IMR-90 (cell line): Measurements from ENCODE around the gene CDK6. TPM values are rescaled to one million over a fixed set of nuclear protein-coding genes. Genes with fewer than 3 reads are reported as not detected.
A peak's percentile ranks its signal among the peaks of the same experiment; 100 is the strongest.

ENCODE experiments used
- ATAC-seq: fragments of 200-7000 bp; cut with Tn5 transposase; 2 replicates; pipeline ENCODE4 v1.9.1; 2020; ENCODE audit warnings: low read depth, mild to moderate bottlenecking, moderate library complexity
- BruUV-seq: library from RNA; stranded (reverse); fragments of 400-500 nt; replicated peaks from 2 replicates; lab custom pipeline; 2021; lab: Mats Ljungman, UMichigan
- CTCF ChIA-PET: fragments of 300-600 bp; formaldehyde crosslinking; extraction: SDS; loops from one replicate; lab custom pipeline; 2021; ENCODE audit warnings: antibody characterized with exemption; lab: Yijun Ruan, JAX
- POLR2A ChIA-PET: fragments of 300-600 bp; sonication (Branson Sonifier 250); formaldehyde crosslinking; loops from one replicate; lab custom pipeline; 2022; ENCODE audit warnings: antibody characterized with exemption; ENCODE audit not compliant: unreplicated experiment; lab: Charles Lee
- DNase-seq: peaks from one replicate; pipeline ENCODE4 v3.0.0; 2013
- H2AFZ ChIP-seq: replicated peaks from 2 replicates; pipeline ENCODE3; 2013; ENCODE audit warnings: low read length, mild to moderate bottlenecking; ENCODE audit not compliant: poor library complexity
- H2AK5ac ChIP-seq: 2 replicates; pipeline ENCODE4 v1.6.1; 2013; ENCODE audit warnings: low read depth, low read length, inconsistent platforms
- H2AK9ac ChIP-seq: replicated peaks from 2 replicates; pipeline ENCODE3; 2013; ENCODE audit warnings: mild to moderate bottlenecking, low read depth, low read length, moderate library complexity; ENCODE audit not compliant: poor library complexity
- H2BK120ac ChIP-seq: 2 replicates; pipeline ENCODE4 v1.6.1; 2013; ENCODE audit warnings: low read depth, low read length, inconsistent platforms
- H2BK15ac ChIP-seq: 3 replicates; pipeline ENCODE4 v1.6.1; 2013; ENCODE audit warnings: low read depth, low read length, inconsistent platforms
- H2BK20ac ChIP-seq: 2 replicates; pipeline ENCODE4 v1.6.1; 2013; ENCODE audit warnings: low read depth, mild to moderate bottlenecking, inconsistent platforms, low read length, moderate library complexity
- H2BK5ac ChIP-seq: 2 replicates; pipeline ENCODE4 v1.6.1; 2013; ENCODE audit warnings: mild to moderate bottlenecking, low read depth, low read length, inconsistent platforms; ENCODE audit not compliant: poor library complexity, severe bottlenecking
- H3K14ac ChIP-seq: replicated peaks from 2 replicates; pipeline ENCODE4 v1.6.1; 2013; ENCODE audit warnings: low read depth, low read length, inconsistent platforms
- H3K18ac ChIP-seq: 2 replicates; pipeline ENCODE4 v1.6.1; 2013; ENCODE audit warnings: low read depth, low read length, control low read depth
- H3K23ac ChIP-seq: 2 replicates; pipeline ENCODE4 v1.6.1; 2013; ENCODE audit warnings: low read depth, low read length, inconsistent platforms
- H3K27ac ChIP-seq: 2 replicates; pipeline ENCODE4 v1.5.1; 2013; ENCODE audit warnings: mild to moderate bottlenecking, control low read depth, low read length; ENCODE audit not compliant: insufficient read depth
- H3K27me3 ChIP-seq: 2 replicates; pipeline ENCODE4 v1.6.1; 2013; ENCODE audit warnings: low read length; ENCODE audit not compliant: control insufficient read depth, insufficient read depth
- H3K36me3 ChIP-seq: 2 replicates; pipeline ENCODE4 v1.6.1; 2013; ENCODE audit warnings: low read length, mixed read lengths; ENCODE audit not compliant: control insufficient read depth, insufficient read depth
- H3K4ac ChIP-seq: 2 replicates; pipeline ENCODE4 v1.6.1; 2013; ENCODE audit warnings: low read depth, low read length, inconsistent platforms
- H3K4me1 ChIP-seq: 2 replicates; pipeline ENCODE4 v1.6.1; 2013; ENCODE audit warnings: low read length, mixed read lengths; ENCODE audit not compliant: control insufficient read depth, insufficient read depth
- H3K4me2 ChIP-seq: 2 replicates; pipeline ENCODE4 v1.6.1; 2013; ENCODE audit warnings: low read depth, mild to moderate bottlenecking, control low read depth, low read length, moderate library complexity
- H3K4me3 ChIP-seq: 2 replicates; pipeline ENCODE4 v1.5.1; 2013; ENCODE audit warnings: low read depth, mild to moderate bottlenecking, control low read depth, low read length, moderate library complexity; ENCODE audit not compliant: insufficient read depth
- H3K56ac ChIP-seq: 2 replicates; pipeline ENCODE4 v1.6.1; 2013; ENCODE audit warnings: low read length, inconsistent platforms; ENCODE audit not compliant: insufficient read depth; ENCODE audit errors: extremely low read depth
- H3K79me1 ChIP-seq, 2 experiments: 2 replicates each; pipeline ENCODE4 v1.6.1; 2013; ENCODE audit warnings: low read length in 2 of 2, inconsistent platforms in 1 of 2, low read depth in 1 of 2
- H3K9ac ChIP-seq: 2 replicates; pipeline ENCODE4 v1.6.1; 2013; ENCODE audit warnings: low read depth, low read length, control low read depth
- H3K9me1 ChIP-seq: 2 replicates; pipeline ENCODE4 v1.6.1; 2013; ENCODE audit warnings: low read length, inconsistent platforms; ENCODE audit not compliant: insufficient read depth
- H3K9me3 ChIP-seq: 2 replicates; pipeline ENCODE4 v1.6.1; 2013; ENCODE audit warnings: low read length; ENCODE audit not compliant: control insufficient read depth, insufficient read depth
- H4K20me1 ChIP-seq: 2 replicates; pipeline ENCODE4 v1.6.1; 2013; ENCODE audit warnings: low read length, inconsistent platforms; ENCODE audit not compliant: insufficient read depth
- H4K5ac ChIP-seq: 2 replicates; pipeline ENCODE4 v1.6.1; 2013; ENCODE audit warnings: mild to moderate bottlenecking, low read depth, low read length, control low read depth
- H4K8ac ChIP-seq, 2 experiments: 2 replicates each; pipeline ENCODE4 v1.6.1; 2013; ENCODE audit warnings: low read depth in 2 of 2, low read length in 2 of 2, control low read depth in 1 of 2, inconsistent platforms in 1 of 2
- H4K91ac ChIP-seq: 2 replicates; pipeline ENCODE4 v1.6.1; 2013; ENCODE audit warnings: low read depth, low read length, inconsistent platforms; ENCODE audit not compliant: insufficient read depth
- CEBPB ChIP-seq: IDR thresholded peaks from 2 replicates; pipeline ENCODE4 v1.6.1; 2012; ENCODE audit warnings: low read depth, low read length, improper control_type of control experiment
- MAZ ChIP-seq: IDR thresholded peaks from 2 replicates; pipeline ENCODE4 v1.6.1; 2012; ENCODE audit warnings: low read depth, mild to moderate bottlenecking, low read length, improper control_type of control experiment, moderate library complexity, borderline replicate concordance
- NFE2L2 ChIP-seq: fragments of 150-350 bp; IDR thresholded peaks from 2 replicates; pipeline ENCODE4 v1.6.1; 2016; ENCODE audit warnings: low read depth, mild to moderate bottlenecking, low read length
- SMC3 ChIP-seq: fragments of 150-350 bp; IDR thresholded peaks from 2 replicates; pipeline ENCODE4 v1.6.1; 2016; ENCODE audit warnings: low read depth, mild to moderate bottlenecking, antibody characterized with exemption, low read length, moderate library complexity
- WGBS, 2 experiments: methylation state at CpG; one replicate each; pipeline versions ENCODE4 v1.1.5 to v1.1.7; 2013; ENCODE audit warnings: missing lambda C conversion rate in 2 of 2; ENCODE audit not compliant: insufficient read length in 1 of 2; ENCODE audit errors: extremely low coverage in 2 of 2; 5-methylcytosine and 5-hydroxymethylcytosine counted together
- dilution Hi-C: fragments of 300-500 bp; cut with HindIII; formaldehyde crosslinking; loops from one replicate; pipeline ENCODE4 v1.14.3; 2018; ENCODE audit warnings: low sequenced_read_pairs; ENCODE audit not compliant: unreplicated experiment
- in situ Hi-C: fragments of 300-500 bp; cut with MboI; formaldehyde crosslinking; loops from 3 replicates; pipeline ENCODE4 v1.14.3; 2019; ENCODE audit warnings: low sequenced_read_pairs, inconsistent platforms, mixed read lengths
- intact Hi-C: fragments of 100-400 bp; cut with micrococcal nuclease; formaldehyde crosslinking; loops from 2 replicates; pipeline ENCODE4 v1.10.0; 2022
- polyA plus RNA-seq, 3 experiments: library from polyadenylated mRNA; depleted of rRNA; stranded (reverse); fragments of >200 nt; gene quantifications; 2 replicates each; pipeline ENCODE4 v1.2.3, GENCODE V29; 2012; ENCODE audit warnings: low replicate concordance in 1 of 3
- total RNA-seq: library from RNA; depleted of rRNA; stranded (reverse); fragments of >200 nt; gene quantifications from 2 replicates; pipeline ENCODE4 v1.2.3, GENCODE V29; 2012
- TF ChIP-seq, protein P1 (sequence below): fragments of 150-350 bp; IDR thresholded peaks from 2 replicates; pipeline ENCODE4 v1.6.1; 2016; ENCODE audit warnings: low read depth, mild to moderate bottlenecking, low read length, moderate library complexity, borderline replicate concordance
- TF ChIP-seq, protein P2 (sequence below): conservative IDR thresholded peaks from 2 replicates; pipeline ENCODE4 v1.5.1; 2012; ENCODE audit warnings: mild to moderate bottlenecking, low read depth, low read length, improper control_type of control experiment
- TF ChIP-seq, protein P3 (sequence below): fragments of 150-350 bp; IDR thresholded peaks from 2 replicates; pipeline ENCODE4 v1.6.1; 2017; ENCODE audit warnings: mild to moderate bottlenecking, antibody characterized with exemption, low read length, low read depth

Gene CDK6
- total and polyA plus RNA-seq, 2 of the 4 experiments (the other 2 are of a cell fraction) = 21.5 to 195 TPM

DNA sequence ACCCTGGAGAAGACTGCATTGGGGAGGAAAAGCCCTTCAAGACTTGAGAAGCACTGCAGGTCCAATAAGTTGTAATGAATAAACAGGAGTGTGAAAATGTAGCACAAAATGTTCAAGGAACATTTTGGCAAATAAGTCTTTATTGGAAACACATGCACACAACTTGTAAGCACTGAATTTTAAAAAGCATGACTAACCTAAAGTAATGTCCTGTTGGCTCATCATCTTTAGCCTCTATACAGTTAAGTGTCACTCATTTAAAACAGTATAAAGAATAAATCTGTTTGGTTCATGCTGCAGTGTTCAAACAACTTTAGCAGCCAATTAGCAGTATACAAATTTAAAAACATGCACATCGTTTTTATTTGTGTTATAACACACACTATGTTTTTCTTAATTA is 108.6 kb downstream of the CDK6 start:
- peak; percentile 49 for DNase-seq
- ATAC-seq = no peak
- H2BK15ac ChIP-seq = no peak overlapping the region
- H3K18ac ChIP-seq = no peak overlapping the region
- ChIA-PET CTCF (no interaction called here), POLR2A (no interaction called here)
- peaks cover 31% of the 10 kb centered on the region; the same call in 1 of the 2 replicates for H4K20me1 ChIP-seq
- no peak overlapping the region for H4K8ac ChIP-seq
- no peaks in the 10 kb centered on the region for H3K27me3 ChIP-seq
- peaks cover 13% of the 10 kb centered on the region for H3K9me1 ChIP-seq
- H2AK5ac ChIP-seq = no peak overlapping the region
- no peak overlapping the region for H2AFZ ChIP-seq
- intact Hi-C loops = no loop called here
- peaks cover 20% of the 10 kb centered on the region for H3K36me3 ChIP-seq
- H3K79me1 ChIP-seq = peaks cover 37 to 72% of the 10 kb centered on the region in 2 experiments
- no peak overlapping the region for H3K4me3 ChIP-seq
- no peak overlapping the region for H4K5ac ChIP-seq
- H2BK5ac ChIP-seq = peak overlapping the region; percentile 31
- TF ChIP-seq, protein P1, sequence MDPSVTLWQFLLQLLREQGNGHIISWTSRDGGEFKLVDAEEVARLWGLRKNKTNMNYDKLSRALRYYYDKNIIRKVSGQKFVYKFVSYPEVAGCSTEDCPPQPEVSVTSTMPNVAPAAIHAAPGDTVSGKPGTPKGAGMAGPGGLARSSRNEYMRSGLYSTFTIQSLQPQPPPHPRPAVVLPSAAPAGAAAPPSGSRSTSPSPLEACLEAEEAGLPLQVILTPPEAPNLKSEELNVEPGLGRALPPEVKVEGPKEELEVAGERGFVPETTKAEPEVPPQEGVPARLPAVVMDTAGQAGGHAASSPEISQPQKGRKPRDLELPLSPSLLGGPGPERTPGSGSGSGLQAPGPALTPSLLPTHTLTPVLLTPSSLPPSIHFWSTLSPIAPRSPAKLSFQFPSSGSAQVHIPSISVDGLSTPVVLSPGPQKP = no peak
- TF ChIP-seq NFE2L2 = no peak
- TF ChIP-seq SMC3 = no peak
- TF ChIP-seq, protein P2, sequence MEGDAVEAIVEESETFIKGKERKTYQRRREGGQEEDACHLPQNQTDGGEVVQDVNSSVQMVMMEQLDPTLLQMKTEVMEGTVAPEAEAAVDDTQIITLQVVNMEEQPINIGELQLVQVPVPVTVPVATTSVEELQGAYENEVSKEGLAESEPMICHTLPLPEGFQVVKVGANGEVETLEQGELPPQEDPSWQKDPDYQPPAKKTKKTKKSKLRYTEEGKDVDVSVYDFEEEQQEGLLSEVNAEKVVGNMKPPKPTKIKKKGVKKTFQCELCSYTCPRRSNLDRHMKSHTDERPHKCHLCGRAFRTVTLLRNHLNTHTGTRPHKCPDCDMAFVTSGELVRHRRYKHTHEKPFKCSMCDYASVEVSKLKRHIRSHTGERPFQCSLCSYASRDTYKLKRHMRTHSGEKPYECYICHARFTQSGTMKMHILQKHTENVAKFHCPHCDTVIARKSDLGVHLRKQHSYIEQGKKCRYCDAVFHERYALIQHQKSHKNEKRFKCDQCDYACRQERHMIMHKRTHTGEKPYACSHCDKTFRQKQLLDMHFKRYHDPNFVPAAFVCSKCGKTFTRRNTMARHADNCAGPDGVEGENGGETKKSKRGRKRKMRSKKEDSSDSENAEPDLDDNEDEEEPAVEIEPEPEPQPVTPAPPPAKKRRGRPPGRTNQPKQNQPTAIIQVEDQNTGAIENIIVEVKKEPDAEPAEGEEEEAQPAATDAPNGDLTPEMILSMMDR = no peak
- TF ChIP-seq CEBPB = no peak
- TF ChIP-seq, protein P3, sequence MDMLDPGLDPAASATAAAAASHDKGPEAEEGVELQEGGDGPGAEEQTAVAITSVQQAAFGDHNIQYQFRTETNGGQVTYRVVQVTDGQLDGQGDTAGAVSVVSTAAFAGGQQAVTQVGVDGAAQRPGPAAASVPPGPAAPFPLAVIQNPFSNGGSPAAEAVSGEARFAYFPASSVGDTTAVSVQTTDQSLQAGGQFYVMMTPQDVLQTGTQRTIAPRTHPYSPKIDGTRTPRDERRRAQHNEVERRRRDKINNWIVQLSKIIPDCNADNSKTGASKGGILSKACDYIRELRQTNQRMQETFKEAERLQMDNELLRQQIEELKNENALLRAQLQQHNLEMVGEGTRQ = no peak
- no peak for TF ChIP-seq MAZ
- no peak overlapping the region for H3K14ac ChIP-seq
- H3K23ac ChIP-seq = 0 out of 2 replicates have a peak overlapping the region, but pooled peaks have one; percentile 16
- peak overlapping the region; percentile 38; the same call in 1 of the 2 replicates for H2BK20ac ChIP-seq
- no peaks in the 10 kb centered on the region for H3K9me3 ChIP-seq
- peaks cover 19% of the 10 kb centered on the region for H3K4me1 ChIP-seq
- no peak overlapping the region for H3K27ac ChIP-seq
- no peak overlapping the region for H2AK9ac ChIP-seq
- no TSS peak for BruUV-seq
- no peak overlapping the region for H3K56ac ChIP-seq
- WGBS, 2 experiments = no CpG with 5 or more reads among the region's 1 CpG
- H3K4ac ChIP-seq = no peak overlapping the region
- H3K9ac ChIP-seq = no peak overlapping the region
- H2BK120ac ChIP-seq = peak overlapping the region; percentile 6; the same call in 1 of the 2 replicates
- dilution Hi-C loops = no loop called here
- peak overlapping the region; percentile 3; the same call in 1 of the 2 replicates for H4K91ac ChIP-seq
- in situ Hi-C loops = no loop called here
- H3K4me2 ChIP-seq = no peak overlapping the region
